GM12892 (cell line): Measurements from ENCODE around the gene SMARCC1.

Experiments used
- DNase-seq: peaks from one replicate; pipeline ENCODE4 v3.0.0; 2011; ENCODE audit not compliant: insufficient read length
- FAIRE-seq: peaks from 2 replicates; lab custom pipeline; 2011; peaks lifted over from hg19 to GRCh38; lab: Jason Lieb, UNC
- POLR2A ChIP-seq: IDR thresholded peaks from 2 replicates; pipeline ENCODE4 v1.6.1; 2011; ENCODE audit warnings: low read depth, low read length, control low read depth
- POLR2AphosphoS5 ChIP-seq: IDR thresholded peaks from 2 replicates; pipeline ENCODE4 v1.6.1; 2011; ENCODE audit warnings: low read depth, low read length, control low read depth
- TAF1 ChIP-seq: IDR thresholded peaks from 2 replicates; pipeline ENCODE4 v1.6.1; 2011; ENCODE audit warnings: low read depth, mild to moderate bottlenecking, control low read depth, low read length, borderline replicate concordance

SMARCC1 gene

DNA sequence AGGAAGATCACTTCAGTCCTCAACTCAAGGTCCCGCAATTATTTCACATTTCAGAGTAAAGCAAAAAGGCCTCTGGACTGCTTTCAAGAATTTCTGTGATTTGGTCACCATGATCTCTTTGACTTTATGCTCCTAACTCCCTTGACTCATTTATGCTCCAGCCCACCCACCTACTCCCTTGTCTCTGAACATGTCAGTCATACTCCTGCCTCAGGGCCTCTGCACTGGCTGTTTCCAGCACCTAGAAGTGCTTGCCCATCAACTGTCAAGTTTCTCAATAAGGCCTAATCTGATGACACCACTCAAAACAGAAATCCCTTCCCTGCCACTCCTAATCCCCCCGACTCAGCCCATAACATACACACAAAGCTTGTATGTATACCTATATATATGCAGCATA, 166.9 kb downstream of the SMARCC1 start:
- TF ChIP-seq POLR2AphosphoS5: no peak
- TF ChIP-seq POLR2A: no peak
- no peak for TF ChIP-seq TAF1
- FAIRE-seq (no peak), DNase-seq (no peak)

DNA sequence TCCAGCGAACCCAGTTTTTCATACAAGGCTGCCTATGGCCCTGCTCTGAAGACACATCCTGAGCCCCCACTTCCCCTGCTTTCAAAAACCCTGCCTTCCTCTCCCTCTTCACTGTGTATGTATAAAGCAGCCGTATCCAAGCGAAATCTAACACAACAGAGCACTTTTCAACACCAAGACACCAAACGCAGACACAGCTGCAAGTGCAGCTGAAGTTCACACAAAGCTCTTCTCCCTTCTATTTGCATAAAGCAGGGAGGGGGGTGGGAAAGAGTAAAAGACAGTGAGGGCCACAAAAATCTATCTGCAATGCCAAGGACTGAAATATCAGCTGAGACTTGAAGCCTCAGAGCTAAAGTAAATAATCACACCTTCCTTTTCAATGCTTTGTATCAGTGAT, 168.0 kb downstream of the SMARCC1 start:
- FAIRE-seq (no peak), DNase-seq (no peak)
- no peak for TF ChIP-seq POLR2AphosphoS5

DNA sequence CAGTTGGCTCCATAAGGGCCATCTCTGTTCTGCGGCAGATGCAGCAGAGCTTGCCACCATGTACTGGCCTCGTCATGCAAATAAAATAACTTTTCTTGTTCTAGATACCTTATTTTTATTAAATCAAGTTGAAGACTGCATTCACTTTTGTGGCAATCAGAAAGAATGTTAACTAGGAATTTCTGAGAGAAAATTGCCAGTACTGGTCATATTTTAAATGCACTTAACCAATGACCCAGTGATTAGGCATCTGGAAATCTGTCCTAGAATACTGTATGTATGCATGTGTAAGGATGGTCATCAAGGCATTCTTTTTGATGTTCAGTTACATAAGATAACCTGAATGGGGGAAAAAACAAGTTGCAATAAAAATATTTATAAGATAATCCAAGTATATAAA, 168.8 kb downstream of the SMARCC1 start:
- no peak for FAIRE-seq
- no peak for DNase-seq
- no peak for TF ChIP-seq TAF1
- TF ChIP-seq POLR2AphosphoS5: no peak
- TF ChIP-seq POLR2A: no peak

DNA sequence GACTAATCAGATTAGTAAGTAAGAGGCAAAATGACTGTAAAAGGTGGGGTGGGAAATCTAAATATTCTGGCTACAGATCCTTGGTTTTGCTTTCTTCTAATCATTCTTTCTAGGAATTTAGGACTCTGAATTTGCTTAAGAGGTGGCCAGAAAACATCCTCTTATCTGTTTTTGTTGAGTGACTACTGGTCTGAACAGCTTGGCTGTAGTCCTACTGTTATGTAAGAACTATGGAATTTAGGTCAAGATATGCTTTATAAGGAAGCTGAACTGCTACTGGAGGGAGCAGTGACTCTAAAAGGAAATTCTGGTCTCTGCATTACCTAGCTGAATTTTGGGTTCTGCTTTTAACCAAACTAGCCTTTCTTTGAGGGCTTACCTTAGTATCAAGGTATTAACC, 169.5 kb downstream of the SMARCC1 start:
- TF ChIP-seq POLR2A (no peak), POLR2AphosphoS5 (no peak), TAF1 (no peak)
- FAIRE-seq (no peak), DNase-seq (no peak)

DNA sequence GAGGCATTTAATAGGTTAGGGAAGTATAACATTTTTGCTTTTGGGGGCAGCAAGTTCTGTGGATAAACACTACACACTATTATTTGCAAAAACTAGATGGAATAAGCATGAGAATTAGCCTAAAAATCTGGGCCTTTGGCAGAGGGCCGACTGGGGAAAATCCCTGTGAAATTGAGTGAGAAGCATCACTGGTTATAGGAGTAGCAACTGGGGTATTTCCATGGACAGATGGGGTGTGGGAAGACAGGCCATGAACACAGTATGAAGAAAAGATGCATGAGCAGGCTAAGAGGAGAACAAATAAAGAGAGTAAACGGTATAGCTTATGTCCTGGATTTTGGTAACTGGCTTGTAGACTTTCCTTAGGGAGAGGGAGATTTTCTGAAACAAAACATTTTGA, 170.1 kb downstream of the SMARCC1 start:
- no peak for FAIRE-seq
- no peak for DNase-seq
- TF ChIP-seq POLR2A (no peak), TAF1 (no peak), POLR2AphosphoS5 (no peak)

DNA sequence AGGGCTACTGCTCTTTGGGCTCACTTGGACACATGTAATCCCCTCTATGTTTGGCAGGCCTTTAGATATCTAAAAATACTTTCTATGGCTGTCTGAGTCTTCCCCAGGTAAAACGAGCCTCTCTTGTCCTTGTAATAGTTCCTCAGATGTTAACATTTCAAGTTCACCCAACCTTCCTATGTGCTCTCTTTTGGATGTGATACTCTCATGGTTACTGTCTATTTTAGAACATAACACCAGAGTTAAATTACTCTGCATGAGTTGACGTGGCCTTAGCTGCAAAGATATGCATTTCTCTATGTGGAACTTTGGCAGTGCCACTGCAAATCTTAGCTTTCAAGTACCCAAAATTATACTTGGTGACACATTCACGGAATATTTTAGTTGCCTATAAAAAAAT, 171.1 kb downstream of the SMARCC1 start:
- TF ChIP-seq TAF1: no peak
- no peak for TF ChIP-seq POLR2A
- TF ChIP-seq POLR2AphosphoS5: no peak

DNA sequence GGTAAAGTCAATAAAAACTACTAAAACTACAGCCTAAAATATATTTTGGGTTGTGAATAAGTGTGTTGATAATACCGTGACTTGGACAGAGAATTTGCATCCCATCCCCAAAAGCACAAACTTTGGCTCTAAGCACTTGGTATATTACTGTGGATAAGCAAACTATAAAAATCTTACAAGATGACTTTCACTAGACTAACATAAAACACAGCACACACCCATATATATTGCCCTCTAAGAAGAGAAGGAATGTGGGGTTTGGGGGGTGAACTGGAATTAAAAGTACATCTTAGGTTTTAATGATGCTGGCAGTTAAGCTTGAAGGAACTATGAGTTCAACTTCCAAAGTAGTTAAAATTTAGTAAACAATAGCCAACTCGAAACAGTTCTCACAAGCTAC, 174.4 kb downstream of the SMARCC1 start:
- TF ChIP-seq TAF1 (no peak), POLR2A (no peak), POLR2AphosphoS5 (no peak)
- FAIRE-seq (no peak), DNase-seq (no peak)

More for the DNA sequence above, 171.1 kb downstream of the SMARCC1 start:
- DNase-seq: no peak
- no peak for FAIRE-seq

DNA sequence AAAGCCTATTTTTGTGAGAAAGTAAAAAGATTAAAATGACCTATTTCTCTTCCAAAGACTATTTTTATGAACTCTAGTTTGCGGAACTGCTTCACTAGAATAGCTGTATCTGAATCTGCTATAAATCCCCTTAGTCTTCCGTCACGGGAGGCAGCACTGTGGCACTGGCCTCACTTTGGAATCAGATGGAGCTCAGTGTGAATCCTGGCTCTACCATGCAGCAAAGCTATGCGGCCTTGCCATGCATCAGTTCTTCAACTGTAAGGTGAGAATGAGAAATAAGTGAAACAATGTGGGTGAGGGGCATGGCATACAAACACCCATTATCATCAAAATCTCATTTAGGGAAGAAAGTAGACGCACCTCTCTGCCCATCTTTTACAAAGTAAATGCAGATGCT, 175.5 kb downstream of the SMARCC1 start:
- TF ChIP-seq POLR2AphosphoS5 (no peak), POLR2A (no peak), TAF1 (no peak)
- no peak for FAIRE-seq
- no peak for DNase-seq

DNA sequence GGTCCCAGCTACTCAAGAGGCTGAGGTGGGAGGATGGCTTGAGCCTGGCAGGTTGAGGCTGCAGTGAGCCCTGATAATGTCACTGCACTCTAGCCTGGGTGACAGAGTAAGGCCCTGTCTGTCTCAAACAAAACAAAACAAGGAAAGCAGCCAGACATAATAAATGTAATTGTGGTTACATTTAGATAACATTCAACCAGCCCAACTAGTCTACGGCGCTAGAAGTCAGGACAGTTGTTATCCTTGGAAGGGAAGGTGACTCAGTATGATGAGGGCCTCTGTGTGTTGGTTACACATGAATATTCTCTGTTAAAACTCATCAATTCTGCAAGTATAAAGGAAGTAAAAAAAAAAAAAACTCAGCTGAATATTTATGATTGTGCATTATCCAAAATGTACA, 176.0 kb downstream of the SMARCC1 start:
- DNase-seq: no peak
- FAIRE-seq: no peak
- no peak for TF ChIP-seq POLR2A
- TF ChIP-seq POLR2AphosphoS5: no peak
- no peak for TF ChIP-seq TAF1

DNA sequence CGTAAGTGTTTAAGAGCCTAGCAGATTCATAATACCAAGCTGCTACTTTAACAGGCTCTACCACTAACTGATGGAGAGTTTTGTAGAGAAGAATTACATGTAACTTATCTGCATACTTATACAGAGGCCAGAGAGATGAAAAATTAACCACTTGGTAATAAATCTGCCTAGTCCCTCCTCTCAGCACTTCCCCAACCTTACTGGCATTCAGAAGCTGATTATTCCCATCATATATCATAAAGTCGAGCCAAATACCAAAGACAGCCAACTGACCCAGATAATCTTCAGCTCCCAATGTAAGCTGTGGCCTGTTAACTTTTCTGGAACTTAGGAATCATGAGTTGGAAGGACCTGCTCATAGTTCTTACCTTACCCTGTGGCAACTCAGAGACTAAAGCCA, 177.5 kb downstream of the SMARCC1 start:
- DNase-seq (no peak), FAIRE-seq (no peak)
- TF ChIP-seq POLR2A (no peak), POLR2AphosphoS5 (no peak), TAF1 (no peak)

DNA sequence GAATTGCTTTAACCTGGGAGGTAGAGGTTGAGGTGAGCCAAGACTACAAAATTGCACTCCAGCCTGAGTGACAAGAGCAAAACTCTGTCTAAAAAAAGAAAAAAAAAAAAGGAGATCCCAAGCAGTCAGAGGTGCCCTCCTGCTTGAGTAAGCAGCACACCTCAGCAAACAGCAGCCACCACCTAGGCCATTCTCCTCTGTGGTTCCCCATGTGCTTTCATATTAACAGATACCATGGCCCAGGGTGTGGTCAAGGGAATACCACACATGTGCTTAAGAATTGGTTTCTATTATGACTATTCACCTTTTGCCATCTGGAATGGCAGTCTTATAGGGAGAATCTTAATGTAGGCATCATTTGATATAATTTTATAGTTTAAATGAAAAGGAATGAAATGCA, 178.4 kb downstream of the SMARCC1 start:
- DNase-seq (no peak), FAIRE-seq (no peak)
- TF ChIP-seq POLR2AphosphoS5: no peak
- TF ChIP-seq POLR2A: no peak
- no peak for TF ChIP-seq TAF1

DNA sequence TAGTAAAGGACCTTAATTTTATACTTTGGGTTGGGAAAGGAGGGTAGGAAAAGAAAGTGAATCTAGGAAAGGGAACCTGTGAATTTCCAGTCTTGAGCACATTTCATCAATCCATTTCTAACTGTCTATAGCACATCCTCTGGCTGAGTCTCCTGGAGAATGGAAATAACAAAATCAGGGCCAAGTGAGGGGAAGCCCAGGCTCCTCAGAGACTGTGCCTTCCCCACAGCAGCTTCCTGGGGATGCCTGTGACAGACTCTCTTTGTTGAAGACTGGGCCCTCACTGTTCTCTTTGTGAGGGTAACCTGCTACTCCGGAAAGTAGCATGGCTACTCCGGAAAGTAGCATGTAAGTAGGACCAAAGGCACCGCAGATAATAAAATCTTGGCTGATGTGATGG, 180.4 kb downstream of the SMARCC1 start:
- FAIRE-seq: no peak
- TF ChIP-seq POLR2AphosphoS5: no peak
- no peak for DNase-seq

DNA sequence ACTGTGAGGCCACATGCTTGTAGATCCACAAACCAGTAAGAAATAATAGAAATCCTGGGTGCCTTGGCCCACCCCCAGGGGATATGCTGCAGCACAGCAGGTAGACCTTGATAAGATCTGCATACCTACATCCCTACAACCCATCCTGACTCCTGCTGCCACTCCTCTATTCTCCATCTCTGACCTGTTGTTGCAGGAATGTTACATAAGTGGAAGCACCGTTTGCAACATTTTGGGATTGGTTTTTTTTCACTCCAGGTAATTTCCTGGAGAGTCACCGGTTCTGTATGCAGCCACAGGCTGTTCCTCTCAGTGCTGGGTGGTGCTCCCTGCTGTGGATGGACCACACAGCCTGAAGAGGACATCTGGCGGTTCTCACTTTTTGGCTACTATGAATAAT, 186.9 kb downstream of the SMARCC1 start:
- DNase-seq: no peak
- TF ChIP-seq POLR2AphosphoS5: no peak
- no peak for TF ChIP-seq POLR2A
- no peak for TF ChIP-seq TAF1
- no peak for FAIRE-seq
